HS-5 (cell line): ENCODE measurements around the gene ATG9B.
"Not testable (repeated sequence)": the region's sequence is repeated elsewhere in the genome, so short reads cannot be mapped to it uniquely, and the experiment has no call there.

Experiments used
- DNase-seq: peaks from one replicate; pipeline ENCODE4 v3.0.0-alpha.2; 2012; ENCODE audit warnings: low read depth

Gene ATG9B

DNA sequence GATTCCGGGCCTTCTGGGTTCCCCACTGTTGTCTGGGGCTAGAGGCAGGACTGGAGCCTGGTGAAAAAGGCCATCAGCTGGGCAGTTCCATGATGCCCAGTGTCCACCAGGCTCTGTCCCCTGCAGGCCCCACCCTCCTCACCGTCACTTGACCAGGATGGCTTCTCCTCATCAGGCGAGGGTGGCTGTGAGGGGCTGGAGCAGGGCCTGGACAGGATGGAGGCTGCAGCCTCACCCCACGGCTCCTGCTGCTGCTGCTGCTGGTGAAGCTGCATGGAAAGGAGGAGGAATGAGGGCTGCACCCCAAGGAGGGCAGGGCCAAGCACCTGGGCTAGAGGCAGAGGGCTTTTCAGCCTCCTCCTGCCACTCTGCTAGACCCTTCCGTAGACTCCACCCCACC, 8.3 kb downstream of the ATG9B start:
- no peak for DNase-seq

- no peak for DNase-seq
Measured at GRCh38 chr7:151014950-151015349, 9.3 kb downstream of the ATG9B start.

DNA sequence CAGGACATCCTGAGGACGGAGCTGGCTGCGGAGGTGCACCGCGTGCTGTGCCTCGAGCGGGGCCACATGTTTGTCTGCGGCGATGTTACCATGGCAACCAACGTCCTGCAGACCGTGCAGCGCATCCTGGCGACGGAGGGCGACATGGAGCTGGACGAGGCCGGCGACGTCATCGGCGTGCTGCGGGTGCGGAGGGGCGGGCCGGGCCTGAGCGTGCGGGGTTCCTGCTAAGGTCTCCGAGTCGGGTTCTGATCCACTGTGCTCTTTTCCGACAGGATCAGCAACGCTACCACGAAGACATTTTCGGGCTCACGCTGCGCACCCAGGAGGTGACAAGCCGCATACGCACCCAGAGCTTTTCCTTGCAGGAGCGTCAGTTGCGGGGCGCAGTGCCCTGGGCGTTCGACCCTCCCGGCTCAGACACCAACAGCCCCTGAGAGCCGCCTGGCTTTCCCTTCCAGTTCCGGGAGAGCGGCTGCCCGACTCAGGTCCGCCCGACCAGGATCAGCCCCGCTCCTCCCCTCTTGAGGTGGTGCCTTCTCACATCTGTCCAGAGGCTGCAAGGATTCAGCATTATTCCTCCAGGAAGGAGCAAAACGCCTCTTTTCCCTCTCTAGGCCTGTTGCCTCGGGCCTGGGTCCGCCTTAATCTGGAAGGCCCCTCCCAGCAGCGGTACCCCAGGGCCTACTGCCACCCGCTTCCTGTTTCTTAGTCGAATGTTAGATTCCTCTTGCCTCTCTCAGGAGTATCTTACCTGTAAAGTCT, 10.4 kb downstream of the ATG9B start:
- no peak for DNase-seq

DNA sequence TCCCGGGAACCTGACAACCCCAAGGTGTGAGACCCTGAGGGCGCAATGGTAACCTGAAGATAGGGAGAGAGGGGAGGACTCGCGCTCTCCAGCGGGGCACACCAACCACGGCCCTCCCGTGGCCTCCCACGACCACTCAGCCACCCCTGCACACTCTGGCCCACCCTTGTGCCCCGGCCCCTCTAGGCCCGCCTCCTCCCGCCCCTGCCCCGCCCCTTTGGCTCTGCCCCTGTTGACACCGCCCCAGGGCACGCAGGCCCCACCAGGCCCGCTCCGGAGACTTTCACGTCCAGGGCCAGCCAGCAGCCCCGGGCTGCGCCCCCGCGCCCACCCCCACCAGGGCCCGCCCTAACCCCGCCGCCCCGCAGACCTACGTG, 10.9 kb downstream of the ATG9B start:
- DNase-seq: no peak

DNA sequence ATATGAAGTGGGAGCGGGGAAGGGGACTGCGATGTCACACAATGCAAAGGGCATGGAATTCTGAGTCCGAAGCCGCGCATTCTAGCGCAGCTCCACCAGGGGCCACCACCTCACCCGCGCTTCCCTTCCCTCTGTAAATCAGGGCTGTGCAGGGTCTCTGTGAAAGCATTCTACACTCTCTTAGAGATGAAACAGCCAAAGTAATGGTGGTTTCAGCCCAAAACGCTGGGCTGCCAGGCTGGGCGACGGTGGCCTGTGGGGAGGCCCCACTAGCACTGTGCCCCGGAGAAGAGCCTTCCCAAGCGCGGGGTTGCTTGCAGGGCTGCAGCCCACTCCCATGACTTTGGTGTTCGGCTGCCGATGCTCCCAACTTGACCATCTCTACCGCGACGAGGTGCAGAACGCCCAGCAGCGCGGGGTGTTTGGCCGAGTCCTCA, 11.4 kb downstream of the ATG9B start:
- DNase-seq: no peak

- DNase-seq: no peak
Measured at GRCh38 chr7:151012031-151012692, 12.1 kb downstream of the ATG9B start.

DNA sequence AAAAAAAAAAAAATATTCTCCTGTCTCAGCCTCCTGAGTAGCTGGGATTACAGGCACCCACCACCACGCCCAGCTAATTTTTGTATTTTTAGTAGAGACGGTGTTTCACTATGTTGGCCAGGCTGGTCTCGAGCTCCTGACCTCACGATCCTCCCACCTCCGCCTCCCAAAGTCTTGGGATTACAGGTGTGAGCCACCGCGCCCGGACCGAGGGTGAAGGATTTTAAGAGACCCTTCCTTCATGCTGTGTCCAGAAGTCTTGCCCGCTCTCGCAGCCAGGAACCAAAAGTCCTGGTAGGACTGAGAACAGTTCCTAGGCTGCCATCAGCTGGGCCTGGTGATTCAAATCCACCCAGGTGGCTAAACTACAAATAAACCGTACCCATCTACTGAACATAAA, 12.7 kb downstream of the ATG9B start:
- not testable (repeated sequence) for DNase-seq

DNA sequence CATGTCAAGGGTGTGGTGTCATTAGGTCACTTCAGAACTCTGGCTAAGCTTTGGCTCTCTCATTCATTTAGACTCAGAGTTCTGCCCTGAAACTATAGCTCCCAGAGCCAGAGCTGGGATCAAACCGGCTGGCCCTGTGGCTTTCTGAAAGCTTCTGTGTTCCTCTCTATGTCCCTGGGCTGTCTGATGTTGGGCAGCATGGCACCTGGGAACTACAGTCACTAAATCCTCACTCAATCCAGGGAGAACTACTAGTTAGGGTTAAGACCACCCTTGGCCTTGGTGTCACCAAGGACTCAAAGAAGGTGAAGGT, 13.2 kb downstream of the ATG9B start:
- no peak for DNase-seq

DNA sequence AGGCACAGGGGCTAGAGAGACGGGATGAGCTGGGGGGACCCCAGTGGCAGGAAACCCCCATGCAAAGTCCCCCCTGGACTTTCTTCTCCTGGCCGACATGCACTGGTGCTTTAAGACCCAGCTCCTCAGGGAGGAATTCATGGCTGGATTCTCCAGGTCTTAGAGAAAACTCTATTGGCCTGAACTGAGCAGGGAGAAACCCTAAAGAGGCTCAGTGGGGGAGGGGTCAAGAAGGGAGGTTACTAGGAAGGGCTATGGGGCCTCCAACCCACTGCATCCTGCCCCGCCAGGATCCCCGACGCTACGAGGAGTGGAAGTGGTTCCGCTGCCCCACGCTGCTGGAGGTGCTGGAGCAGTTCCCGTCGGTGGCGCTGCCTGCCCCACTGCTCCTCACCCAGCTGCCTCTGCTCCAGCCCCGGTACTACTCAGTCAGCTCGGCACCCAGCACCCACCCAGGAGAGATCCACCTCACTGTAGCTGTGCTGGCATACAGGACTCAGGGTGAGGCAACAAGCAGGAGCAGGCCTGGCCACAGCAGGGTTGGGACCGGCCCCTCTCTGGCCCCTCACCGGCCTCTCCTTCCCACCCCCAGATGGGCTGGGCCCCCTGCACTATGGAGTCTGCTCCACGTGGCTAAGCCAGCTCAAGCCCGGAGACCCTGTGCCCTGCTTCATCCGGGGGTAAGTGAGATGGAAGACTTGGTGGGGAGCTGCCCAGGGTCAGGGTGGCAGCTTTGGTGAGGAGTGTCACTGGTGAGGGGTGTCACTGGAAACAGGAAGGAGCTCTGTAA, 13.8 kb downstream of the ATG9B start:
- no peak for DNase-seq

- DNase-seq: no peak
Measured at GRCh38 chr7:151010037-151010306, 14.3 kb downstream of the ATG9B start.

DNA sequence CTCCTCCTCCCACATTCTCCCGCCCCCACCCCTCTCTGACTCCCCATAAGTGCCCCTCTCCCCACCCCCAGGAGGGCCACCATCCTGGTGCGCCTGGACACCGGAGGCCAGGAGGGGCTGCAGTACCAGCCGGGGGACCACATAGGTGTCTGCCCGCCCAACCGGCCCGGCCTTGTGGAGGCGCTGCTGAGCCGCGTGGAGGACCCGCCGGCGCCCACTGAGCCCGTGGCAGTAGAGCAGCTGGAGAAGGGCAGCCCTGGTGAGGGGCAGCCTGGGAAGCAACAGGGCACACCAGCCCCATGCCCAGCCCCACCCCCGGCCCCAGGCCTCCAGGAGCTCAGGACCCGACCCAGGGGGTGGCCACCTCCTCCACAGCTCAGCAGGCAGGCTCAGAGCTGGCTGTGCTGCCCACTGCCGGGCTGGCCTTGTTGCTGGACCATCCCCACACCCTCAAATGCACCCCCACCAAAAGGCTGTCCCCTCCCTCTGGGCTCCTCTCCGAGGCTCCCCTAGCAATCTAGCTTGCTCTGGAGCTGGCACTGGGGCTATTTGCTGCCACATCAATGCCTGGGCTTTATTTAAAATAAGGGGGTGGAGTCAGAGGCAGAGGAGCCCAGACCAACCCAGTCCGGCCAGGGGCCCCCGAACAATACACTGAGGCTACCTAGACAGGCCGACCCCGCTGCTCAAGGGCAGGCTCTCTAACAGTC, 14.8 kb downstream of the ATG9B start:
- DNase-seq: no peak

- DNase-seq: no peak
Measured at GRCh38 chr7:151008511-151009323, 15.6 kb downstream of the ATG9B start.

DNA sequence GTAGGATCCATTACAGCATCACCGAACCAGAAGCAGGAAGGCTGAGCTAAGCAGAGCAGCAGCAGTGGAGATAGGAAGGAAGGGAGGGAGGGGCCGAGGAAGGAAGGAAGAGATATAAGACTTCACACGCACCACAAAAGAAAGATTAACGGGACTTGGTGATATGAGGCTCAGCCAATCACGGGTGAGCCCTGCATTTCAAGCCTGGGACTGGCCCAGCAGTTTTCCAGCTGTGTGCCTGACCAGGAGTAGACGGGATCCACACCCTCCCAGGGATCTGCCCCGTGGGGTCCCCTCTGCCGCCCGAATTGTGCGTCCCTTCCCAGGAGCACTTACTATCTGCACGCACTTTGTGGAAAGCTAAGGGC, 16.2 kb downstream of the ATG9B start:
- DNase-seq: no peak

GRCh38 chr7:151007469-151007898, 16.8 kb downstream of the ATG9B start:
- DNase-seq: no peak

GRCh38 chr7:151006590-151007300, 17.5 kb downstream of the ATG9B start:
- no peak for DNase-seq

DNA sequence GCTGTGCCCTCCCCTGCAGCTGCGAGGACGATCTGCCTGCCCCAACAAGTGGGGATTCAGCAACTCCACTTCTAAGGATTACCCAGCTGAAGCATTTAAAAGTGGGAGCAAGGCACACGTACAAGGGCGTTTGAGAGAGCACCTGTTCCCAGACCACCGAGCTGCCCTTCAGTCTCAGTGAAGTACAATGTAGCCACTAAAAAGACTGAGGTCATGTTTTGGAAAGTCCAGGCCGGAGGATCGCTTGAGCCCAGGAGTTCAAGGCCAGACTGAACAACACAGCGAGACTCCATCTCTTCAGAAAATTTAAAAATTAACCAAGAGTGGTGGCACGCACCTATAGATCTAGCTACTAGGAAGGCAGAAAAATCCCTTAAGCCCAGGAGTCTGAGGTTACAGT, 18.7 kb downstream of the ATG9B start:
- no peak for DNase-seq

GRCh38 chr7:151003572-151003971, 20.7 kb downstream of the ATG9B start:
- no peak for DNase-seq

GRCh38 chr7:151001546-151001945, 22.7 kb downstream of the ATG9B start:
- no peak for DNase-seq

- DNase-seq: no peak
Measured at GRCh38 chr7:151000897-151001495, 23.3 kb downstream of the ATG9B start.

- DNase-seq: no peak
Measured at GRCh38 chr7:150999497-151000230, 24.6 kb downstream of the ATG9B start.
